B cell (primary cell): ENCODE data around the gene C16orf86.

ENCODE experiments used
- CTCF ChIP-seq: fragments of 200-600 bp; IDR thresholded peaks from one replicate; pipeline ENCODE4 v1.8.0; 2022; ENCODE audit warnings: antibody characterized with exemption, mild to moderate bottlenecking
- EZH2 ChIP-seq: IDR thresholded peaks from 2 replicates; pipeline ENCODE4 v1.6.1; 2012; ENCODE audit warnings: borderline replicate concordance, low read depth, mild to moderate bottlenecking, moderate library complexity, low read length; ENCODE audit not compliant: insufficient read depth, poor library complexity, severe bottlenecking

- TF ChIP-seq CTCF = no peak
- no peak for TF ChIP-seq EZH2
Observed at GRCh38 chr16:67666032-67666551, 522 bp upstream of the C16orf86 start.
